NCI-H748 (cell line): ENCODE measurements around the gene ROR1.
A peak's percentile ranks its signal among the peaks of the same experiment; 100 is the strongest.

Source experiments
- DNase-seq: peaks from one replicate; lab custom pipeline; 2025; ENCODE audit not compliant: unreplicated experiment; lab: John Stamatoyannopoulos, UW

ROR1 gene

DNA sequence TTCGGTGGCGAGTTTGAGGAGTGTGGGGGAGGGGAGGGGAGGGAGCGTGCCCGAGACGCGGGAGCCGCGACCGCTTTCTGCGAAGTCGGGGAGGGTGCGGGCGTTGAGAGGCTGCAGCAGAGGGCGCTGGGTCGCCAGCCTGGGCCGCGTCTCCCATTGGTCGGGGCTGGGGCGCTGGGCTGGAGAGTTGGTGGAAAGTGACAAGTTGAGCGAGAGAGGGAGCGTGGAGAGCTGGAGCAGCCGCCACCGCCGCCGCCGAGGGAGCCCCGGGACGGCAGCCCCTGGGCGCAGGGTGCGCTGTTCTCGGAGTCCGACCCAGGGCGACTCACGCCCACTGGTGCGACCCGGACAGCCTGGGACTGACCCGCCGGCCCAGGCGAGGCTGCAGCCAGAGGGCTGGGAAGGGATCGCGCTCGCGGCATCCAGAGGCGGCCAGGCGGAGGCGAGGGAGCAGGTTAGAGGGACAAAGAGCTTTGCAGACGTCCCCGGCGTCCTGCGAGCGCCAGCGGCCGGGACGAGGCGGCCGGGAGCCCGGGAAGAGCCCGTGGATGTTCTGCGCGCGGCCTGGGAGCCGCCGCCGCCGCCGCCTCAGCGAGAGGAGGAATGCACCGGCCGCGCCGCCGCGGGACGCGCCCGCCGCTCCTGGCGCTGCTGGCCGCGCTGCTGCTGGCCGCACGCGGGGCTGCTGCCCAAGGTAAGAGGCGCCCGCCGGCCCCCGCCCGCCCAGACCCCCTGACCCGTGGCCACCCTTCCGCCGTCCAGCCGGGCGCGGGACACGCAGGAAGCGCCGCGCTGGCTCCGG lies at the start of gene ROR1:
Gene ROR1 (plus strand): TSS at position 203 of the 802 bp plus-strand sequence.
- peak; percentile 68 for DNase-seq

DNA sequence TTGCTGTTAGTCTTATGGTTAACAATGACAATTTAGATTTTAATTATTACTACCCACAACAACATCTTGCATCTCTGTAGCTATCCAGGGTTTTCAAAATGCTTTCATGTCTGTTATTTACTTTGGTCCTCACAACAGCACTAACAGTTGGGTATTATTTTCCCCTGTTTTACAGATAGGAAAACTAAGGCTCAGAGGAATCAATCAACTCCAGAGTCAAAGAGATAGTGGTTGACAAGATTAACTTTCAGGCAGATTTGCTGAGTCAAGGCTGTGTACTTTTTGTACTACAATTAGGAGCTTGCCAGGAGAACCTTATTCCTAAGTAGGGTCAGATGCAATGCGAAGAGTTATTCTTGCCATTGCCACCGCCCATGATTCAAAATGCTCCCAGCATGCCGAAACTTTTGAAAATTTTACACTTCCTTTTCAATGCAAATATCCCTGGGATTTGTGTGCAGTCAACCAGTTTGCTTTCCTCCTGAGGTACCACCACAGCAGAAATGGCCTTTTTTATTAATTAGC lies 49.4 kb upstream of the ROR1 start:
- DNase-seq: no peak

DNA sequence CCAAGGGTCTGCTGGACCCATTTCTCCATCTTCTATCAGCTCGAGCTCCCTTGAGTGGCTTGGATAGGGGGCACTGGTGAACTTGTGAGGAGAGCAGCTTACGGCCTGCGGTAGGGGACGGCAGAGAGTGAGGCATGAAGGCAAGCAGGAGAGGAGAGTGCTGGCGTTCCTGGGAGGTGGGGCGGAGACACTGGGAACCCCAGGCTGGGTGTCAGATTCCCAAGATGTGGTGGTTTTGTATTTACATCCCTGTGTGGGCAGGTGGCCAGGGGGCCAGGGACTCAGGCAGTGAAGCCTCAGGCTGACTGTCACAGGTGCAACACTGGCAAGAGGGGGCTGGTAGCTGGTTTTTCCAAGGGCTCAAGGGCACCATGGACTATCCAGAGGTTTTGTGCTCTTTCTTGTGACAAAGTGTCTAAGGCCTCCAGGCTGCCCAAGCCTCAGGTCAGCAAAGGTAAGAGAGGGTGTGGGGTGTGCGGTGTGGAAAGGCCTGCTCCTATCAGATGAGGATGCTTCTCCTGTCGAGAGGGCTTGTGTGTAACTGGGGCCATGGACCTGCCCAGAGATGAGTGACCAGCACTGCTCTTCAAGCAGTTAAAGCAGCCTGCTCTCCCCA lies 45.1 kb upstream of the ROR1 start:
- no peak for DNase-seq

DNA sequence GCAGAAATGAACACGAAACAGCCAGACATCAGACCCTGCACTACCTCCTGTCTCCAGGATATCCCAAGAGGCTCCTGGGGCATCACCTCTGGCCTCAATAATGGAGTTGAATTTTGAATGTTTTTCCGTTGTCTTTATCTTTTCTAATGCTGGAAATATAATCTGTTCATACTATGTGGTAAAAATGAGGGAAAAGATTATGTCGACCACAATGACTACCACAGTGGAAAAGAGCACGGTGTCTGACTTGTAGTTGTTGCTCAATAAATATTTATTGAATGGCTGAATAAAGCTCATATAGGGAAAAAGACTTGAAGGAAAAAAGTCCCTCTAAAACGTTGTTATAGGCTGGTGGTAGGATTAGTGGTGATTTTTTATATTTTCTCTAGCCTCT lies 44.6 kb upstream of the ROR1 start:
- DNase-seq: no peak

DNA sequence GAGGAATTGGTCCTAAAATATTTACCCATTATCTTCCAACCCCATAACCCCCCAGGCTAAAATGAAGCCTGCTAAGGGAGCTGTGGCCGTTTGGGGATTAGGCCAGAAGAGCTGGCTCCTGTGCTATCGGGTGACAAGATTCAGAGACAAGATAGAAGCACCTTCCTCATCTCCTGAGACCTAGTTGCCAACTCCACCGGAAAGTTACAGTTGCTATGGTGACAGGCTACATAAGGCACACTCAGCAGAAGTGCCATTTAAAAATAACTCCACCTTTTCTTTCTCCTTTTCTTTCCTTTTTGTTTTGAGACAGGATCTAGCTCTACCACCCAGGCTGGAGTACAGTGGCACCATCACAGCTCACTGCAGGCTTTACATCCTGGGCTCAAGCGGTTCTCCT lies 43.6 kb upstream of the ROR1 start:
- DNase-seq: peak; percentile 20

DNA sequence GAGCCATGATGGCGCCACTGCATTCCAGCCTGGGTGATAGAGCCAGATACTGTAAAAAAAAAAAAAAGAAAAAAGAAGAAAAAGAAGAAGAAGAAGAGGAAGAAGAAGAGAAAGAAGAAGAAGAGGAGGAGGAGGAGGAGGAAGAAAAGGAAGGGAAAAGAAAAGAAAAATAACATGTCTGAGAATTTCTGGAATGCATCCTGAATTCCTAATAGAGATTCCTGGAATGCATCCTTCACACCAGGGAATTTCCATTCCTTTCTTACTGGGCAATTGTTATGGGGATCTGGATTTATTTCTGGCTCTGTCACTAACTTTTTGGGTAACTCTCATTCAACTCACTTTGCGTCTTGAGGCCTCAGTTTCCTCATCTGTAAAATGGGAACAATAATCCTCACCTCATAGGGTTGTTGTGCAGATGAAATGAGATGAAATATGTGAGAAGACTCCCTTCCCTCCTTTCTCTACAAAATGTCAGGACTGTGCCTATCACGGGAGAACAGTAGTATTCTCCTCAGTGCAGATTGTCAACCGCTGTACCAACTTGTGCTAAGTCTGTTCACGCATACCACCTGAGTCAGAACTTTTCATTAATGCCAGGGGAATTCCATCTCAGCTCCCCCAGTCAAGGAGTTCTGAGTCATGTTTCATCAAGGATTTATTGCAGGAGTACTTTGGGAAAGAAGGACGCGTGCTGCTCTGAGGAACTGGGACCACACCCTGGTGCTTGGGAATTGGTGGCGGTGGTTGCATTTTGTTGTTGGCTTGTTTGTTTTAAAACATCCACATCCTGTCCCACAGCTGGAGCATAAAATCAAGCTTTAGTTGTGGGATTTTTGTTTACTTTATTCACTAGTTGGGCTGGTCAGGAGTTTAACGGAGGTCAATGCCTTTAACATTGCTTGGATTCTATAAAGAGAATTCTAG lies 42.4 kb upstream of the ROR1 start:
- no peak for DNase-seq

DNA sequence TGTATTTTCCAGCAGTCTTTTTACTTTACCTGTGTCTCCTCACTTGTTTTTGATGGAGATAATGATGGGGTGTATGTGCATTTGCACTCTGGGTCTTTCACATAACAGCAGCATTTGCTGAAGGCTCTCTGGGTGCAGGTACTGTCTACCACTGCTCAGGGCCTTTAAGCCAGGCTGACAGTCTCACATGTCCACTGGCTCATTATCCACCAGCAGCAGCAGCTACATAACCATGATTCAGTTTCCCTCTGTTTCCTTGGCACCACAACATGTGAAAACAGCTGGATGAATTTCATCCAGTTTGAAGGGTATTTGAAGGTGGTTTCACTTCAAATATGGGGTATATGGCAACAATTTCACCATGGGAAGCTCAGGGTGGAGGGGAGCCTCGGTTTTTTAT lies 41.2 kb upstream of the ROR1 start:
- DNase-seq: no peak

DNA sequence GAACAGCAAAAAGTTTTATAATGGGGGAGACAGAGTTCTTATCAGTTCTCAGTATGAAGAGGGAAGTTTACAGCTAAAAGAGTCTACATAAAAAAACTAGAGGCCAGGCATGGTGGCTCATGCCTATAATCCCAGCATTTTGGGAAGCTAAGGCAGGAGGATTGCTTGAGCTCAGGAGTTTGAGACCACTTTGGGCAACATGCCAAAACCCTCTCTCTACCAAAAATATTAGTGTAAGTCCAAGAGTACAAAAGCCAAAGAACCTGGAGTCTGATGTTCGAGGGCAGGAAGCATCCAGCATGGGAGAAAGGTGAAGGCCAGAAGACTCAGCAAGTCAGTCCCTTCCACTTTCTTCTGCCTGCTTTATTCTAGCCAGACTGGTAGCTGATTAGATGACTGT lies 35.0 kb upstream of the ROR1 start:
- no peak for DNase-seq

DNA sequence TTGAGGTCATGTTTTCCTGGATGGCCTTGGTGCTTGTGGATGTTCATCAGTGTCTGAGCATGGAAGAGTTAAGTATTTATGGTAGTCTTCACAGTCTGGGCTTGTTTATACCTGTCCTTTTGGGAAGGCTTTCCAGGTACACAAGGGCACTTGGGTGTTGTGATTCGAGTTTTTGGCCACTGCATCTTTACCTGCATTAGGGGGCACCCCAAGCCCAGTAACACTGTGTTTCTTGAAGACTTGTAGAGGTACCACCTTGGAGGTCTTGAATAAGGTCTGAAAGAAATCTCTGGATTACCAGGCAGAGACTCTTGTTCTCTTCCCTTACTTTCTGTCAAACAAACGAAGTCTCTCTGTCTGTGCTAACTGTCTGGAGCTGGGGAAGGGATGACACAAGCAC lies 34.4 kb upstream of the ROR1 start:
- DNase-seq: no peak

DNA sequence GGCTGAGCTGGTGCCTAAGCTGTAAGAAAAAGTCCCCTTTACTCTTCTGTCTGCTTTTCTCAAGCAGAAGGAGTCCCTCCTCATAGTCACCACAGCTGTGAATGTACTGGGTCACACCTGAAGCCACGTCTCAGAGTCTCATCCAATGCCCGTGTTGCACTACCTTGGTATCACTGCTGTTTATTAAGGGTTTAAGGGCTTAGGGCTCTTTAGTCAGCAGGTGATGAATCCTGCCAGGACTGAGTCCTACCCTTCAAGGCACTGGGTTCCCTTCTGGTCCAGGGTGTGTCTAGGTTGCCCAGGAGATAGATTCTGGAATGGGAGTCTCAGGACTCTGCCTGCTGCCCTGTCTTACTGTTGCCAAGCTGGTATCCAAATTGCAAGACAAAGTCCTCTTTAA lies 33.4 kb upstream of the ROR1 start:
- no peak for DNase-seq

DNA sequence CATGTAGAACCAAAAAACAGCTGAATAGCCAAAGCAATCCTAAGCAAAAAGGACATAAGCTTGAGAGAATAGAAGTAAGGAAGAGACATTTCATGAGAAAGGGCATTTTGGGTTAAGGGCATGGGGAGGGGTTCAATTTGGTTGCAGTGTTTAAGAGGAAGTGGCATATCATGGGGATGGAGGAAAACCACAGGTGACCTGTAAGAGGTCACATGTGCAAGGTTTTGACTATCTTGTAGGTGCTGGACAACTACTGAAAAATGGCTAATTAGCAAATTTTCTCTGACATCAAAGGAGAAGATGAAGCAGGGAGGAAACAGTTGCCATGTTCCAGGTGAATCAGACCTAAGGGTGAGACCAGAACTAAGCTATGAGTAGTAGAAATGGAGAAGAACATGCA lies 31.3 kb upstream of the ROR1 start:
- no peak for DNase-seq

DNA sequence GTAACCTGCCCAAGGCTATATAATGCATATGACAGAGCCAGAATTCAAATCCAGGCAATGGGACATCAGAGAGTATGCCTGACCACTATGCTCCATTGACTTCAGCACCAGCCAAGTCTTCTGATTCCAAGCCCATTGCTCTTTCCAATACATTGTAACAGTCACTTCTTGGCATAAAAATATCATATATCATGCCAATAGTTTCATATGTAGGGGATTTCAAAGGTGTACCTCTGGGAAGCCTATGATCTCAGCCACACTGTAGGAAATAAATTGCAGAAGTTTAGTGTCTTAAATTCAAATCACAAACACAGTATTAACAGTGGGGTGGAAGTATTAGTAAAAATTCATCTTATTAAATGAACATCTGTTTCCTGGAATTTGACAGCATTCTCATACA lies 30.0 kb upstream of the ROR1 start:
- no peak for DNase-seq

DNA sequence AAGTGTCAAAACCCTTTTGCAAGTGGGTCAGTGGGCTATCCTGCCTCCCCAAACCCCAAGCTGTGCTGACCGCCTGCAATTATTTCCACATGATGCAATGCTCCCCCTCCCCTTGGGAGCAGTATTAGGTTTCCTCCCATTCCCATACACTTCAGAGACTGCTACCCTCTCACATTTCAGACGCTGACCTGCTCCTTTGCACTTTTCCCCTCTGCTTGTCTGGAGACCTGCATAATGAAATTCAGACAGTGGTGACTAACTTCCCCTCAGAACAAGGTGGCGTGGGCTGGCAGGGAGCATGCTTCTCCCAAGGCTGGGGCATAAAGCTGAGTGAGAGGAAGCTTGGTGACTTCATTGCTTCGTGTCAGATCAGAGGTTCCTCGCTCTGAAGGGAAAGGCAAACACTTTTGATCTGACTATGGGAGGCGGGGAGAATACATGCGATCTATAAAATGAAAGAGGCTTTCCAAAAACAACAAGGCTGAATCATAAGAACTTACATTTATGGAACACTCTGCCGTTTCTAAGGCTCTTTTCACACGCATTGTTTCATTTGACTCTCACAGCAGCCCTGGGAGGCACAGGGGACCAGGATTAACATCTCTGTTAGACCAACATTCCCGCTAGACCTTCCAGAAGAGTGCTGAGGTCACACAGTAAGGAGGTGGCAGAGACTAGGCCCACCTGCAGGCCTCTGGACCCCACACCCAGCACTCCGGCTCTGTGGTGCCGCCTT lies 27.5 kb upstream of the ROR1 start:
- no peak for DNase-seq

DNA sequence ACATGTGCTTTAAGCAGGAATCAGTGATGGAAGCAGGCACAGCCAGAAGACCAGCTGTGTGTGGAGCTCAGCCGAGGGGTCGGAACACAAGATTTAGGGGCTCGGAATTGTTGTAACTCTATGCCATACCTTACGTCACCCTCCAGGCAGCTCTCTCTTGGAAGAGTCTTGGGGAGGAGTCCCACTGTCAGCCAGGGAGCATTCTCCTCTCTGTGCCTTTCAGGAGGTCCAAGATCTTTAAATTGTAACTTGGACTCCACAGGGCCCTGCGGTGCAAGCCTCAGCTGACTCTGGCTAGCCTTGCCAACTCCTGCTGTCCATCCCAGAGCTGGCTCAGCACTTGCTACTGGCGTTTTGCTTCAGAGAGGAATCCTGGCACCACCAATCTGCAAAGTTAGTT lies 26.4 kb upstream of the ROR1 start:
- DNase-seq: no peak

DNA sequence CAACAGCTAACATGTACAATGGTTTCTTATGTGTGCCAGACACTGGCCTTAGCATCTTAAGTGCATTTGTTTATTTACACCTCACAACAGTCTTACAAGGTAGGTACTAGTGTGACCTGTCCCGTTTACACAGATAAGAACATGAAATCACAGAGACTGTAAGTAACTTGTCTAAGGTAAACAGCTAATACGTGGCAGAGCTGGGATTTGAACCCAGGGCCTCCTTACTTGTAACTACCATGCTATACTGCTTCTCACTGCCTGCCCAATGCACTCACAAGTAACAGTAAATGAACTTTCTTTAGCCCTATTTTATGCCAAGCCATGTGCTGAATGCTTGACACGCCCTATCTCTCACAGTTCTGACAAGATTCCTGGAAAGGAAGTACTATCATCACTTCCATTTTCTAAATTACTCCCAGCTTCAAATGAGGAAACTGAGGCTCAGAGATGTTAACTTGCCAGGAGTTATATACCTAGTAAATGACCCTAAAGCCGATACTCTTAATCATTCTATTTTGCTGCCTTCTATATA lies 25.7 kb upstream of the ROR1 start:
- no peak for DNase-seq

DNA sequence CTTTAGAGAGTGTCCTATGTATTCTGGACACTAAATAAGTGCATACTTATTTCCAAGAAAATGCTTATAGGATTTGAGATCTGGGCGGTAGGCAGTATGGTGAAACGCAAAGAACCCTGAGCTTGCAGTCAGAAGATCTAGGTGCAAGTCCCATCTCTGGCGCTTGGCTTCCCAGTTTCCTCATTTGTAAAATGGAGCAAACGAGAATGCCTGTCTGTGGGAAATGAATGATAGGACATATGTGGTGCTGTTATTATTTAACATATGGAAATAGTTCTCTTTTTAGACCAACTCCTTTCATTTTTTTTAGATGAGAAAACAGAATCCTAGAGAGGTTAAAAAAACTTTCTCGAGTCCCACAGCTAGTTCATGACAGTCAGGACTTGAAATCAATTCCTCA lies 25.2 kb upstream of the ROR1 start:
- no peak for DNase-seq

DNA sequence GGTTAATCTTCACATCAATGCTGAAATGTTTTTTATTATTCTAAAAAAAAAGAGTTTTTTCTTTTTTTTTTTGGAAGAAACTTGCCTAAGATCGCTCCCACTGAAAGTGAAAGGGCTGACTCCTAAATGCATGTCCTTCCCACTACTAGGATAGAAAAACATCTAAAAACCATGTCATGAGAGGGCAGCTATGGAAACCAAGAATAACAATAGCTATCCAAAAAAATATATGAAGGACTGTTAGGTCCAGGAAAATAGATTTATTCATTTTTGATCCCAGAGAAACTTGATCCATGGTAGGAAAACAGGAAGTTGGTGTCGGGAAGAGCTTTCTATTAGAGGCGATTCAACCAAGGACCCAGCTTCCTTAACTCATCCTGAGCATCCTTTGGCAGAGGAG lies 23.1 kb upstream of the ROR1 start:
- no peak for DNase-seq

DNA sequence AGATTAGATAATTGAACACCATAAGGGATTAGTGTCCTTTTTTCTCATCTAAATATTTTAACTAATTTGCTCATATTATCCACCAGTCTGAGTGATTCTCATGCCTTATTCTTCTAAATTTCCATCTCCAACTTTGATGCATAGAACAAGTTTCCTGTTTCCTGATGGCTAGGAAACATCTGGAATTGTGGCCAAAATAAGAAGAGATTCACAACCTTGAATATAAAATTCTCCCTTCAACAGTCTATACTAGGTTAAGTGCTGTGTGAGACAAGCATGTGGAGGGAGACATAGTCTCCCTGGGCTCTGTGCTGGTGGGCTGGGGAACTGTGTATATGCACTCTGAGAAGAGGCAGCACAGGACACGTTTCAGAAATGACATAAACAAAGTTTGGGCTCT lies 21.6 kb upstream of the ROR1 start:
- DNase-seq: no peak

DNA sequence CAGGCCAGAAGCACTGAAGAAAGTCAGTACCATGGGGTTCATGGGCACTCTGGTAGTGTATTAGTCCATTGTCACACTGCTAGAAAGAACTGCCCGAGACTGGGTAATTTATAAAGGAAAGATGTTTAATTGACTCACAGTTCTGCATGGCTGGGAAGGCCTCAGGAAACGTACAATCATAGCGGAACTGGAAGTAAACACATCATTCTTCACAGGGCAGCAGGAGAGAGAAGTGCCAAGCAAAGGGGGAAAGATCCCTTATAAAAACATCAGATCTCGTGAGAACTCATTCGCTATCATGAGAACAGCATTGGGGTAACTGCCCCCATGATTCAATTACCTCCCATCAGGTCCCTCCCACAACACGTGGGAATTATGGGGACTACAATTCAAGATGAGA lies 20.2 kb upstream of the ROR1 start:
- no peak for DNase-seq

DNA sequence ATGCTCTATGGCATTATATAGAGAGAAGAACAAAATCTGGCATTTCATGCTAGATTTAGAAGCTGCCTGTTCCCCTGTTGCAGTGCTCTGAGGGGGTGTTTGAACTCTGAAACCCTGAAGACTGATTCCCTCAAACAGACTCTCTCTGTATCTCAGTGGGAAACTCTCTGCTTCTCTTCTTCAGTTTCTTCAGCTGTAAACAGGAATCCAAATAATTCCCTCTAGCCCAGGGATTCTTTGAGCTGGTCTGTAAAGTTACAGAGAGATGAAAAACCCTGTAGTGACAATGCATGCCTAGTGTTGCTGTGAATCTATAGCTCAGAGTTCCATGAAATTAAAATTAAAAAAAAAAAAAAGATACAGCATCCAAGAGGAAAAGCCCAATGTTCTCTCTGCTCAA lies 17.0 kb upstream of the ROR1 start:
- no peak for DNase-seq

DNA sequence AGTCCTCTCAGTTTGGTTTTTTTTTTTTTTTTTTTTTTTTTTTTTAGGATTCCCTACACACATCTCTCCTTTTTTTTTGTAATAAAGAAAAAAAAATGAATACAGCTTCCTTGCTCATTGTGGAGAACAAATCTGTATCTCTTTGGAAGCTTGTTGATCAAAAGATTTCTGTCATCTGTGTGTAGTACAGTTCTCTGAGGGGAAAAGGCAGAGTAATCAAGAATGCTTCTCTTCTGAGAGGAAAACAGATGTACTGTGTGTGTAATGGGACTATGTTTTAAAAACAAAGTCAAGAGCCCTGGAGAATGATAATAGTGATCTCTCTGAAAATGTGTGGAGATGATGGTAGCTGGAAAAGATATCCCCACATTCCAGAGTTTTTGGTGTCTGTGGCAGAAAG lies 16.5 kb upstream of the ROR1 start:
- no peak for DNase-seq
